ENCODE results near the gene FRMD4A. TPM values are rescaled to one million over a fixed set of nuclear protein-coding genes. Genes with fewer than 3 reads are reported as not detected.

The FRMD4A gene
- total RNA-seq, 2 donors from 2014 or later = 37.8 to 41.6 TPM

DNA sequence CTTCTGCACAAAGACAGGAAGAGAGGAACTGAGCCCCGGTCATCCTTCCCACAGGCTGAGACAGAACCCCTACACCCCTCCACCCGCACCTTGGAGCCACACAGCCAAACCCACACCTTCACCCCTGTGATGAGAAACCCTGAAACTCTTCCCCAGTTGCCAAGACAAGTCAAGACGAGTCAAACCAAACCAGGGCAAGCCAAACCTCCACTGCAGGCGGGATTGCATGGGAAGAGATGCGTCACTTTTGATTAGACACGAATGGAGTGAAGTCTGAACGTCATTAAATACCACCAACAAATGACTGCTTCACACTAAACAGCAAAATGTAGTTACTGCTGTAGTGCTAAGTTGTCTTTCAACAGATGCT is 670.2 kb downstream of the FRMD4A start:
- intact Hi-C loops (cut with DNase I) = no loop called here
- no peak for DNase-seq (ENCODE audit: low spot score)

- peak; percentile 93 for DNase-seq (ENCODE audit: low spot score)
- intact Hi-C loops (cut with DNase I) = loop anchor here in 1 of 2 donors (2.0 kb wide), 1 partner anchor 119 kb away; no protein-coding TSS in a partner anchor
These were observed 670.7 kb downstream of the FRMD4A start for GRCh38 chr10:13659887-13660550.

DNA sequence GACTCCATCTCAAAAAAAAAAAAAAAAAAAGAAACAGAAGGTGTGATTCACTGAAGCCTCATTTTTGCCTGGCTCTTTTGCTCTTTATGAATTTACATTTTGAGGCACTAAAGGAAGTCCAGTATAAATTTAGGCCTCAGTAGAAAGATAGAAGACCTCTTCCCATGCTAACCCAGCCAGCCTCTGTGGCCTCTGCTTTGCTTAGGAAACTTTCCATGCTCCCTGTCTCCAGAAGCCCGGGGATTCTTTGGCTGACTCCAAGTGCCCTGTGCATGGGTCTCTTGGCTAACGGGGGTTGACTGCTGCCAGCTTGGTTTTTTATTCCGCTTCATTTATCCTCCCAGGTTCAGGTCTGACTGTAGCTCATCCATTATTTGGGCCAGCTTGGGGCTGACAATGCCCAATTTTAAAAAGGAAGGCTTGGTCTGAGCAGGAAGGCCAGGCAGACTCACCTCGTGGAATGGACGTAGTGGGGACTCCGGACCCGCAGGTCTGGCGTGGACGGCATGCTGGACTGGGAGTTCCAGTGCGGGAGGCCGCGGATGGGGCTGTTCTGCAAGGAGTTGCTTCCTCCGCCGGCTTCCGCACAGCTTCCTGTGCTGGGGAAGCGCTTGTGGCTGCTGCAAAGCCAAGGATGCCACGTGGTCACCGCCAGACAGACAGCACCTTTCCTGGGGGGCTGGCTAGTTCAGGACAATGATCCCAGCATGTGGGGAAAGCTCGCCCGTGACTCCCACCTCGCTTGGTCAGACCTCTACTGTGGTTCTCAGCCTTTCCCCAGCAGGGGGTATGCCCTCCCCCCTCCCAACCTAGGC is 671.6 kb downstream of the FRMD4A start:
- DNase-seq (ENCODE audit: low spot score) = no peak
- intact Hi-C loops (cut with DNase I) = loop anchor here in 1 of 2 donors (2.0 kb wide), 1 partner anchor 120 kb away; no protein-coding TSS in a partner anchor

- intact Hi-C loops (cut with DNase I) = loop anchor here in 1 of 2 donors (2.0 kb wide), 1 partner anchor 121 kb away; no protein-coding TSS in a partner anchor
- no peak for DNase-seq (ENCODE audit: low spot score)
These were observed 672.5 kb downstream of the FRMD4A start for GRCh38 chr10:13658264-13658663.

- intact Hi-C loops (cut with DNase I) = loop anchor here in 1 of 2 donors (1.0 kb wide), 1 partner anchor 120 kb away; no protein-coding TSS in a partner anchor
These were observed 673.5 kb downstream of the FRMD4A start for GRCh38 chr10:13657101-13657680.

DNA sequence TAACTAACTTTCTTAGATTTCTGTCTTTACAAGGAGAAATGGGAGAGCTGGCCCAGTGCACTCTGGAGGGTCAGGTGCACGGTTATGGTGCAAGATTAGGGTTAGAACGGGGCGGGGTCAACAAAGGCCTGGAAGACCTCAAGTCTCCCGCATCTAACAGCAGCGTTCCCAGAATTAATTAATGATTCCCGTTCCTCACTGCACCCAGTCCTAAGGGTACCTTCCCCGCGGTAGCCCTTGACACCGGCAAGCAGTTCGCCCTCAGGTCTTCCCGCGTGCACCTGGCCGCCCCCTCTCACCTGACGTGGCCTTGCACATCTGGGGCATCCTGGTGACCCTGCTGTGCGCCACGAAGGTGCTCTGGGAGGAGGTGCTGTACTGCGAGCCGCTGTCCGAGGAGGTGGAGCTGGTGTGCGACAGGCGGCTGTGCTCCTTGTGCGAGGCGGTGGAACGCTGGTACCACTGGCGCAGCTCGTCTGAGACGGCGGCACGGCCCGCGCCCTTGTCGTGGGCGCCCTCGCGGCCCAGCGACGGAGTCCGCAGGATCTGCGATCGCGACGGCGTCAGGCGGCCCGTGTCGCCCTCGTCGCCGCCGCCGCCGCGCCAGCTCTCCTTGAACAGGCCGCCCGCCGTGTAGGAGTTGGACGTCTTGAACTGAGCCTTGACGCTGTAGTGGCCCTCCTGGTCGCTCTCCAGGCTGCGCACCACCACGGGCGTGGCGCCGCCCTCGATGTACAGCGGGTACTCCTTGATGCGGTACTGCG is 674.2 kb downstream of the FRMD4A start:
- DNase-seq (ENCODE audit: low spot score) = no peak
- intact Hi-C loops (cut with DNase I) = loop anchor here in 1 of 2 donors (1.0 kb wide), 1 partner anchor 121 kb away; no protein-coding TSS in a partner anchor

More at GRCh38 chr10:13657101-13657680, 673.5 kb downstream of the FRMD4A start:
- DNase-seq (ENCODE audit: low spot score) = no peak

- DNase-seq (ENCODE audit: low spot score) = no peak
- intact Hi-C loops (cut with DNase I) = no loop called here
These were observed 675.9 kb downstream of the FRMD4A start for GRCh38 chr10:13654846-13655245.

GRCh38 chr10:13654118-13654830 is 676.5 kb downstream of the FRMD4A start:
- DNase-seq (ENCODE audit: low spot score) = no peak
- intact Hi-C loops (cut with DNase I) = no loop called here

GRCh38 chr10:13652860-13653259 is 677.9 kb downstream of the FRMD4A start:
- intact Hi-C loops (cut with DNase I) = no loop called here
- no peak for DNase-seq (ENCODE audit: low spot score)

DNA sequence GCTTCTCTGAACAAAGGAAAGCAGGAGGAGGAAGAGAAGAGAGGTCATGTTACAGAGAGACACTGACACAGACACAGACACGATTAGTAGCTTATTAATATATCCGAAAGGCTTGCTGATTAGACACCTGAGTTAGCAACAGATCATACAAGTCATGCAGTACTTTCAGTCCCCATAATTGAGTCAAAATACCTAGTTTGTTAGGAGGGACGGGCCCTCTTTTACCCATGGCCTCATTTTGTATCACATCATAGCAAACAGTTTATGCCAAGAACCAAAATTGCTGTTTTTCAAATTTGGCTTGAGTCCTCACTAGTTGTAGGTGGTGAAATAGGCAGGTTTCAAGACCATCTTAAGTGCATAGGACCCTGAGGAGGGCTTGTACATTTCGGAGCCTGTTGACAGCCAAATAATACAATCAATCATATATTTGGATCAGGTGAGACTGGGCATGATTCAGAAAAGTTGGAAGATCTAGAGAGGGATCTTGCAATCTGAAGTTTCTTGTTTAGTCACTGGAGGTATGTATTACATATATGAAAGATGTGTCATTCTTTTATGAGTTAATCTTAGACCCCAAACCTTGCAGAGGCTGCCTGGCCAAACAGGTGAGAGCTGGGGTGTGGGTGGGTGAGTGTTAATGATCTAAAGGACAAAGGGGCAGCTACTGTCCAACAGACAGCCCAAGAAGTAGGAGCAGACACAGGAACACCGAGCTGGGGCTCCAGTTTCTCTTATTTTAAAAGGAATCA is 678.6 kb downstream of the FRMD4A start:
- intact Hi-C loops (cut with DNase I) = no loop called here
- no peak for DNase-seq (ENCODE audit: low spot score)

DNA sequence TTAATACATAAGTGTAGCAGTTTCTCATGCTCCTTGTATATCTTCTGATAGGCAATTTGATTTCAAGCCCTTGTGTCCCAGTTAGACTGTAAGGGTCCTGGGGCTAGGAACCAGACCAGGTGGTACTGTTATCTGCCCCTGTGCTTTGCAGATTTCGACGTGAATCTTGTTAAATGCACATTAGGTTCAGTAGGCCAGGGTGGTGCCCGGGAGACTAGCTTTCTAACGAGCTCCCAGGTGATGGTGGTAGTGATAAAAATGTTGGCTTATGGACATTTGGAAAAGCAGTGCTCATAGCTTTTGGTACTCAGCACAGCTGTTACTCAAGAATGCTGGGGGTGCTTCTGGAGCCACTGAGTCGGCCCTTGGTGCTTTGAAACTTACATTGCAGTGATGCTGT is 679.8 kb downstream of the FRMD4A start:
- intact Hi-C loops (cut with DNase I) = no loop called here

DNA sequence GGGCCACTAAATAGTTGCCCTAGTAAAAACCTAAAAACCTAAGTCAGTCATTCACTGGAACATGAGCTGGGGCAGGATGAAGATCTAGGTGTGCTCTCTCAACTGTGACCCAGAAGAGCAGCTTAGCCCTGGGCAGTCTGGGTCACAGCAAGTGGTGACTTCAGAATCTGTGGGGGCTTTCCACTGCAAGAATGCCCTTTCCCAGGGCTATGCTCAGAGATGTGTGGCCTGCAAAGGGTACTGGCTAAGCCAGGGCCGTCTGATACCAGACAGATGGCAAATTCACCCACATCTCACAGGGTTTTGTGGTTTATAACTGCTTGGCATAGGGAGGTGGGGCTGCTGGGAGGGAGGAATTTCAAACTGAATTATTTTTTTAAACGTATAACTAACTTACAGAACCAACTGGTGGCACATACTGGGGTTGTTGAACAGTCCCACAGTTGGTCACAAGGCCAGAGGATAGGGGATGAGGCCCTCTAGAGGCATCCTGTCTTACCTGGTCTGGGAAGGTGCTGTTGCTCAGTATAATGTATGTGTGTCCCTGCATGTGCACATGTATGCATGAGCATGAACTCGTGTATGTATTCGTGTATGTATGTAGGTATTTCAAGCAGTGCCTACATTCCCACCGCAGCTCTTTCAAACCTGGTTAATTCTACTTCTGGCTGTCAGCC is 680.7 kb downstream of the FRMD4A start:
- intact Hi-C loops (cut with DNase I) = no loop called here
- no peak for DNase-seq (ENCODE audit: low spot score)

More for the DNA sequence above, 679.8 kb downstream of the FRMD4A start:
- DNase-seq (ENCODE audit: low spot score) = no peak

DNA sequence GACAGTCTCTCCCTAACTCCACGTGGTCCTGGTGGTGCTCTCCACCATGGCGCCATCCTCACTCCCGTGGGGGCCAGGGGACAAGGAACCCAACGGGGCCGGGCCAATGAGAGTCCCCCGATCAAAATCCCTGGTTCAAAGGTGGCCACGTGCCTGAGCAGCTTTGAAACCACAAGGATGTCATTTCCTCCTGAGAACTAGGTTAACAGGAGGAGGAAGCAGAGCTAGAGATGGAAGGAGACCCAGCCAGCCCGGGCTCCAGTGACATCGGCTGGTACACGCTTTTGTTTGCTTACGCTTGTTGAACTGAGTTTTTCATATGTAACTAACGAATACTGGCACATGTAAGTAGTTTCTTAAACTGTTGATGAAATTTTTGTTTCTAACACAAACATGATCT is 682.3 kb downstream of the FRMD4A start:
- intact Hi-C loops (cut with DNase I) = no loop called here
- no peak for DNase-seq (ENCODE audit: low spot score)

DNA sequence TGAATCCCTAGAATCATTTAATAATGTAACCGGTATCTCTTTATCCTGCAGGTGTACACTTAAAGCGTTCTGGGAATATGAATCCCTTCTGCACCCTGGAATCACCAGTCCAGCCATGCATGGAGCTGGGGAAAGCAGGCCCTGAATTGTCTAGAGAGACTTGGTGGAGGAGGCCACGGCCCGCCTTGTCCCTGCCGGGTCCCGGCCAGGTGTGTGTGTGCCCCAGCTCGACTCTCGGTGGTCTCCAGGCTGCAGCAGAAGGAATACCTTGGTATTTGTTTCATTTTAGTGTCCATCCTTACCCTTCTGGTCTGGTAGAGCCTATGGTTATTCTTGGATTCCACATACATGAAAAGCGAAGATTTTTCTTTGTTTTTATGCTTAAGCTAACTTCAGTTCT is 685.9 kb downstream of the FRMD4A start:
- intact Hi-C loops (cut with DNase I) = no loop called here
- DNase-seq (ENCODE audit: low spot score) = no peak

GRCh38 chr10:13643016-13643415 is 687.7 kb downstream of the FRMD4A start:
- intact Hi-C loops (cut with DNase I) = no loop called here
- DNase-seq (ENCODE audit: low spot score) = no peak

- no peak for DNase-seq (ENCODE audit: low spot score)
- intact Hi-C loops (cut with DNase I) = no loop called here
These were observed 688.4 kb downstream of the FRMD4A start for GRCh38 chr10:13642293-13642692.

DNA sequence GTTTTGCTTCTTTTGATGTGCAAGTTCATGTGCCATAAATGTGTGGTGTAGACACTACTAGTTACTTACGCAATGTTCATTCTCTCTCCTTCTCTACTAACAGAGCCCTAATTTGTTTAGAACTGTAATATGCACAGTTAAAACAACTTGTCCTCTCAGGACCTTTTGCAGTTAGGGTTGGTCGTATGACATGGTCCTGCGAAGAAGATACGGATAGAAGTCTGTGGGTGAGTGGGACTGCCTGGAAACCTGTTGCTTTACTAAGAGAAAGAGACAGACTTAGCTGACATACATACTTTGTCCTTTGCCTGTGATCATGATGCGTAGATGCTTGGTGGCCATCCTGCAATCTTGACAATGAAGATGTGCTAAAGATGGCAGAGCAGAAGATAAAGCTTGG is 692.8 kb downstream of the FRMD4A start:
- intact Hi-C loops (cut with DNase I) = no loop called here
- no peak for DNase-seq (ENCODE audit: low spot score)
